Measurements from ENCODE around the gene P2RY8.

DNA sequence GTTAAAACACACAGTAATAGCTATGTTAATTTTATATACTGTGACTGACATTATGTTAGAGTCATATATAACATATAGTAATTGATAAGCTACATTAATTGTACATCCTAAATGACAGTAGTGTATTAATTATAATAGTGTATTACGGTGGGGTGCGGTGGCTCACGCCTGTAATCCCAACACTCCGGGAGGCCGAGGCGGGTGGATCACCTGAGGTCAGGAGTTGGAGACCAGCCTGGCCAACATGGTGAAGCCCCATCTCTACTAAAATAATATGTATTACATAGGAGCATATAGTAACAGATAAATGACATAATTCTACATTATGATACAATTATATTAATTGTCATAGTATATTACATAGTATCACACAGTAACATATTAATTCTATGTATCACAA is 96.5 kb downstream of the P2RY8 start:
- TF ChIP-seq CREM (CRISPR knock-in tag; IDR thresholded peaks at IDR 0.05) (no peak), MXD4 (CRISPR knock-in tag; IDR thresholded peaks at IDR 0.05; ENCODE audit: borderline replicate concordance) (no peak), TCF7 (CRISPR knock-in tag; IDR thresholded peaks at IDR 0.05; ENCODE audit: low read depth) (no peak), ZNF219 (CRISPR knock-in tag; IDR thresholded peaks at IDR 0.05; ENCODE audit: borderline replicate concordance) (no peak), EMX1 (CRISPR knock-in tag; IDR thresholded peaks at IDR 0.05) (no peak), NFYB (CRISPR knock-in tag; conservative IDR thresholded peaks at IDR 0.05; ENCODE audit: low read depth) (no peak), FOXK1 (CRISPR knock-in tag; IDR thresholded peaks at IDR 0.05) (no peak), ESRRA (CRISPR knock-in tag; IDR thresholded peaks at IDR 0.05; ENCODE audit: borderline replicate concordance) (no peak), ZNF423 (CRISPR knock-in tag; IDR thresholded peaks at IDR 0.05) (no peak)
- TF ChIP-seq, protein P1, sequence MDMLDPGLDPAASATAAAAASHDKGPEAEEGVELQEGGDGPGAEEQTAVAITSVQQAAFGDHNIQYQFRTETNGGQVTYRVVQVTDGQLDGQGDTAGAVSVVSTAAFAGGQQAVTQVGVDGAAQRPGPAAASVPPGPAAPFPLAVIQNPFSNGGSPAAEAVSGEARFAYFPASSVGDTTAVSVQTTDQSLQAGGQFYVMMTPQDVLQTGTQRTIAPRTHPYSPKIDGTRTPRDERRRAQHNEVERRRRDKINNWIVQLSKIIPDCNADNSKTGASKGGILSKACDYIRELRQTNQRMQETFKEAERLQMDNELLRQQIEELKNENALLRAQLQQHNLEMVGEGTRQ (CRISPR knock-in tag; IDR thresholded peaks at IDR 0.05), result no peak
- TF ChIP-seq, protein P2, sequence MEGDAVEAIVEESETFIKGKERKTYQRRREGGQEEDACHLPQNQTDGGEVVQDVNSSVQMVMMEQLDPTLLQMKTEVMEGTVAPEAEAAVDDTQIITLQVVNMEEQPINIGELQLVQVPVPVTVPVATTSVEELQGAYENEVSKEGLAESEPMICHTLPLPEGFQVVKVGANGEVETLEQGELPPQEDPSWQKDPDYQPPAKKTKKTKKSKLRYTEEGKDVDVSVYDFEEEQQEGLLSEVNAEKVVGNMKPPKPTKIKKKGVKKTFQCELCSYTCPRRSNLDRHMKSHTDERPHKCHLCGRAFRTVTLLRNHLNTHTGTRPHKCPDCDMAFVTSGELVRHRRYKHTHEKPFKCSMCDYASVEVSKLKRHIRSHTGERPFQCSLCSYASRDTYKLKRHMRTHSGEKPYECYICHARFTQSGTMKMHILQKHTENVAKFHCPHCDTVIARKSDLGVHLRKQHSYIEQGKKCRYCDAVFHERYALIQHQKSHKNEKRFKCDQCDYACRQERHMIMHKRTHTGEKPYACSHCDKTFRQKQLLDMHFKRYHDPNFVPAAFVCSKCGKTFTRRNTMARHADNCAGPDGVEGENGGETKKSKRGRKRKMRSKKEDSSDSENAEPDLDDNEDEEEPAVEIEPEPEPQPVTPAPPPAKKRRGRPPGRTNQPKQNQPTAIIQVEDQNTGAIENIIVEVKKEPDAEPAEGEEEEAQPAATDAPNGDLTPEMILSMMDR (IDR thresholded peaks at IDR 0.05), result no peak
- TF ChIP-seq, protein P3, sequence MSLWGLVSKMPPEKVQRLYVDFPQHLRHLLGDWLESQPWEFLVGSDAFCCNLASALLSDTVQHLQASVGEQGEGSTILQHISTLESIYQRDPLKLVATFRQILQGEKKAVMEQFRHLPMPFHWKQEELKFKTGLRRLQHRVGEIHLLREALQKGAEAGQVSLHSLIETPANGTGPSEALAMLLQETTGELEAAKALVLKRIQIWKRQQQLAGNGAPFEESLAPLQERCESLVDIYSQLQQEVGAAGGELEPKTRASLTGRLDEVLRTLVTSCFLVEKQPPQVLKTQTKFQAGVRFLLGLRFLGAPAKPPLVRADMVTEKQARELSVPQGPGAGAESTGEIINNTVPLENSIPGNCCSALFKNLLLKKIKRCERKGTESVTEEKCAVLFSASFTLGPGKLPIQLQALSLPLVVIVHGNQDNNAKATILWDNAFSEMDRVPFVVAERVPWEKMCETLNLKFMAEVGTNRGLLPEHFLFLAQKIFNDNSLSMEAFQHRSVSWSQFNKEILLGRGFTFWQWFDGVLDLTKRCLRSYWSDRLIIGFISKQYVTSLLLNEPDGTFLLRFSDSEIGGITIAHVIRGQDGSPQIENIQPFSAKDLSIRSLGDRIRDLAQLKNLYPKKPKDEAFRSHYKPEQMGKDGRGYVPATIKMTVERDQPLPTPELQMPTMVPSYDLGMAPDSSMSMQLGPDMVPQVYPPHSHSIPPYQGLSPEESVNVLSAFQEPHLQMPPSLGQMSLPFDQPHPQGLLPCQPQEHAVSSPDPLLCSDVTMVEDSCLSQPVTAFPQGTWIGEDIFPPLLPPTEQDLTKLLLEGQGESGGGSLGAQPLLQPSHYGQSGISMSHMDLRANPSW (CRISPR knock-in tag; conservative IDR thresholded peaks at IDR 0.05; ENCODE audit: low read depth), result no peak
- TF ChIP-seq, protein P4, sequence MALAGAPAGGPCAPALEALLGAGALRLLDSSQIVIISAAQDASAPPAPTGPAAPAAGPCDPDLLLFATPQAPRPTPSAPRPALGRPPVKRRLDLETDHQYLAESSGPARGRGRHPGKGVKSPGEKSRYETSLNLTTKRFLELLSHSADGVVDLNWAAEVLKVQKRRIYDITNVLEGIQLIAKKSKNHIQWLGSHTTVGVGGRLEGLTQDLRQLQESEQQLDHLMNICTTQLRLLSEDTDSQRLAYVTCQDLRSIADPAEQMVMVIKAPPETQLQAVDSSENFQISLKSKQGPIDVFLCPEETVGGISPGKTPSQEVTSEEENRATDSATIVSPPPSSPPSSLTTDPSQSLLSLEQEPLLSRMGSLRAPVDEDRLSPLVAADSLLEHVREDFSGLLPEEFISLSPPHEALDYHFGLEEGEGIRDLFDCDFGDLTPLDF (CRISPR knock-in tag; IDR thresholded peaks at IDR 0.05), result no peak
